Lung (tissue), 12 donors: ENCODE data around the gene FLT3. TPM values are rescaled to one million over a fixed set of nuclear protein-coding genes. Genes with fewer than 3 reads are reported as not detected.

Experiments
- ATAC-seq: fragments of 200-7000 bp; cut with Tn5 transposase; one replicate; pipeline ENCODE4 v1.9.1; 2020; ENCODE audit warnings: moderate number of reproducible peaks; ENCODE audit not compliant: insufficient read depth, low FRiP score
- DNase-seq, 3 donors: peaks; one replicate each; pipeline ENCODE4 v3.0.0-alpha.2; 2013 to 2017
- H3K27ac ChIP-seq, 2 donors: one replicate each; pipeline ENCODE4 v1.5.1; 2013; ENCODE audit warnings: mild to moderate bottlenecking in 2 of 2, moderate library complexity in 2 of 2, control low read depth in 1 of 2, inconsistent platforms in 1 of 2, low read depth in 1 of 2, low read length in 1 of 2
- H3K27me3 ChIP-seq, 3 donors: one replicate each; pipeline ENCODE4 v1.5.1; 2013; ENCODE audit warnings: low read length in 2 of 3; ENCODE audit not compliant: control insufficient read depth in 3 of 3, insufficient read depth in 3 of 3
- H3K36me3 ChIP-seq, 4 donors: one replicate each; pipeline ENCODE4 v1.5.1; 2013; ENCODE audit warnings: low read length in 4 of 4, mild to moderate bottlenecking in 1 of 4, moderate library complexity in 1 of 4; ENCODE audit not compliant: control insufficient read depth in 4 of 4, insufficient read depth in 4 of 4
- H3K4me1 ChIP-seq, 5 donors: one replicate each; pipeline ENCODE4 v1.5.1; 2013; ENCODE audit warnings: low read length in 5 of 5, mild to moderate bottlenecking in 2 of 5, moderate library complexity in 1 of 5; ENCODE audit not compliant: control insufficient read depth in 5 of 5, insufficient read depth in 5 of 5
- H3K4me3 ChIP-seq: one replicate; pipeline ENCODE4 v1.5.1; 2013; ENCODE audit warnings: mild to moderate bottlenecking, control low read depth, moderate library complexity
- H3K9ac ChIP-seq, 2 donors: one replicate each; pipeline ENCODE4 v1.5.1; 2013; ENCODE audit warnings: low read length in 2 of 2, control low read depth in 1 of 2; ENCODE audit not compliant: insufficient read depth in 1 of 2
- H3K9me3 ChIP-seq, 4 donors: one replicate each; pipeline ENCODE4 v1.5.1; 2013; ENCODE audit warnings: low read length in 3 of 4, mild to moderate bottlenecking in 1 of 4, moderate library complexity in 1 of 4; ENCODE audit not compliant: control insufficient read depth in 4 of 4, insufficient read depth in 3 of 4
- CTCF ChIP-seq: IDR thresholded peaks from 2 replicates; pipeline ENCODE4 v1.5.1; 2012; ENCODE audit warnings: mild to moderate bottlenecking; ENCODE audit errors: control extremely low read depth, extremely low read depth
- WGBS, 2 donors: extraction: QIAGEN DNeasy Blood & Tissue Kit; methylation state at CpG; one replicate each; pipeline ENCODE4 v1.1.7; 2013; 5-methylcytosine and 5-hydroxymethylcytosine counted together
- polyA plus RNA-seq, 2 donors: library from polyadenylated mRNA; stranded (reverse); fragments of 200-250 nt; gene quantifications; one replicate each; pipeline ENCODE4 v1.2.1, GENCODE V29; 2013
- total RNA-seq, 2 donors: library from RNA; depleted of rRNA in 1 of 2; stranded (reverse); fragments of >200 nt in 1 of 2; gene quantifications; one replicate each; pipeline ENCODE4 v1.2.1, GENCODE V29; 2014 to 2021
- donor health status: control.
- donor health status: control.
- donor health status: Bipolar disorder and iron deficiency.
- donor health status: healthy.
- donor health status: DM: yes; HTN: yes; CAD: no.

Gene FLT3
- total and polyA plus RNA-seq, 4 donors, result 0.43 to 1.9 (median 0.72) TPM

DNA sequence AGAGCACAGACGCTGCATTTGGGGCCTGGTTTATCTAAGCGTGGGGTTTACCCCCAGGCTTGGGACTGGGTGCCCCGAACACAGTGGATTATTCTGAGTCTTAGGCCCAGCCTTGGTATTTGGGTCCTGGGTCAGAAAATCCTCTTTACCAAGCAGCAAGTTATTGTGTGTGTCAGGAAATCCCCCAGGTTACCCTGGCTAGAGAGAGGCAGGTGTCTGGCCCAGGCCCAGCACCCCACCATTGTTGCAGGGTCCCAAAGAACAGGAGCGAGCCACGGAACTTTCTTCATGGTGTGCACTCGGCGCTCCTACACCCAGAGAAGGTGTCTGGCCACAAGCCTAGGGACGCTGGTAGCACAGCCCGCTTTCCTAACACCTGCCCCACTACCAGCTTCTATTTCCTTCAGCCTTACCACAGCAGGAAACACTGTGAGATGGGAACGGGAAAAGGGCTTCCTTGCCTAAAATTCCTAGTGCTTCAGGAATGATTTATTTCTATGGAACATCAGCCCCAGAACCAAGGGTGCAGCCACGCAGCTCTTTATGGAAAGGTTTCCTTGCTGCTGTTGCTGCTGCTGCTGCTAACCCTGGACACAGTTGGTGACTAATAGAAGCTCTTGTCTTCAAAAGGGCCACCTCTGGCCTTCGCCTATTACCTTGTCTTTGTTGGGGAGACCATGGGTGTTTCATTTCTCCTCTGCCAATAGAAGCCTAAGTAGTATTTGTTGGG is 123.8 kb downstream of the FLT3 start:
- ATAC-seq (no peak), DNase-seq (no peak)
- no peaks in the 10 kb centered on the region for H3K36me3 ChIP-seq
- peaks cover 25 to 94% (median 87%) of the 10 kb centered on the region in 3 donors for H3K27me3 ChIP-seq
- WGBS, 2 donors, result 13% methylated on average over 12 of the region's 12 CpGs
- no peak overlapping the region for H3K27ac ChIP-seq
- H3K9me3 ChIP-seq, result peaks cover 0 to 6% (median 0%) of the 10 kb centered on the region in 4 donors
- no peak overlapping the region for H3K4me3 ChIP-seq
- no peak overlapping the region for H3K9ac ChIP-seq
- no peak for TF ChIP-seq CTCF
- H3K4me1 ChIP-seq, result peaks cover 0 to 9% (median 0%) of the 10 kb centered on the region in 5 donors

GRCh38 chr13:27975564-27976361 is 124.6 kb downstream of the FLT3 start:
- H3K4me1 ChIP-seq, result peaks cover 0 to 9% (median 0%) of the 10 kb centered on the region in 5 donors
- no peak for ATAC-seq
- H3K9ac ChIP-seq, result no peak overlapping the region
- no peak overlapping the region for H3K4me3 ChIP-seq
- TF ChIP-seq CTCF, result no peak
- H3K27me3 ChIP-seq, result peaks cover 25 to 94% (median 87%) of the 10 kb centered on the region in 3 donors
- H3K27ac ChIP-seq, result no peak overlapping the region
- H3K9me3 ChIP-seq, result peaks cover 0 to 6% (median 0%) of the 10 kb centered on the region in 4 donors
- WGBS, 2 donors, result 4% methylated on average over 51 of the region's 51 CpGs
- no peak for DNase-seq
- no peaks in the 10 kb centered on the region for H3K36me3 ChIP-seq

DNA sequence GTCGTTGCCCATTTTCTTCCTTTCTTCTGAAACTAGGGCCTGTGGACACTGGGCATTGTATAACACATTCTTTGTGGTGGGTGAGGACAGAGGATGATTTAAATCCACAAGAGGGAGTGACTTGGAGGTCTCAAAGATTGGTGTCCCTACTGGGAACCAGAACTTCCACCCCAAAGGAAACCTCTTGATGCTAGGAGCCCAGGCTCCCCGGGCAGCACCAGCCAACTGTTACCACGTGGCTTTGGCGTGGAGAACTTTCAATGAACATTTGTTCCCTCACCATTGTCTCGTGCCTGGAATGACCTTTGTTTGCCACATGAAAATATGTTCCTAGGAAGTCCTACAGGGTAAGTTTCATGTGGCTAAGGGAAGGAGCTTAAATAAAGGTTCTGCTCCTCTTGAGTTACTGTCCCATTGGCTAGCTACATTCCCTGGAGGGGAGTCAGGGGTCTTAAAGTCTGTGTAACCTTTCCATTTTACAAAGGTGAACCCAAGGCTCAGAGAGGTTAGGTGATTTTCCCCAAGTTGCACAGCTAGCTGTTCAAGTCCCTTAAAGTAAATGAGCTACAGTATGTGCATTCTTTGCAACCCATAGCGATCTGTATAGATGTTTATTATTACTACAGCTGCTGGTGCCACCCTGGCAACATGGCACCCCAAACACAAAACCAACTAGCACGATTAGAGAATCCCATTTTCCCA is 126.3 kb downstream of the FLT3 start:
- H3K9me3 ChIP-seq, result peaks cover 0 to 6% (median 0%) of the 10 kb centered on the region in 4 donors
- ATAC-seq (no peak), DNase-seq (no peak)
- H3K27ac ChIP-seq, result no peak overlapping the region
- no peak overlapping the region for H3K9ac ChIP-seq
- H3K27me3 ChIP-seq, result peaks cover 28 to 93% (median 88%) of the 10 kb centered on the region in 3 donors
- no peak overlapping the region for H3K4me3 ChIP-seq
- H3K36me3 ChIP-seq, result no peaks in the 10 kb centered on the region
- no peak for TF ChIP-seq CTCF
- WGBS, 2 donors, result 10 to 16% methylated on average over 7 of the region's 7 CpGs
- peaks cover 0 to 7% (median 0%) of the 10 kb centered on the region in 5 donors for H3K4me1 ChIP-seq
